ENCODE measurements around the gene ADGRF3.

DNA sequence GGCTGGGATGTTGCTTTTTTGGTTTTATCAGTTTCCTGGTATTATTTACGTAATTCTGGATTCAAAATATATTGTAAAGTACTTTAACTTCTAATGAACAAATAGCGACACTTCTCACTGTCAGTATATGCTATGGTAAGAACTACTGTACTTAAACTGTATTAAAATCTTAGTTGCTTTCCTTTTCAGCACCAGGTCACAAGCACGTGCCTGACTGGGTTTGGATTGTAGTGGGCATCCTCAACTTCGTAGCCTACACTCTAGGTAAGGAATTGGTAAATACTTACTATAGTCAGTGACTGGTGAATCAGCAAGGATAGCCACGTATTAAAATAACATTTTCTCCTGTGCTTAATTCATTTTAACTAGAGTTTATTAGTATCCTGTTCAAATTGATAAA is 20.4 kb upstream of the ADGRF3 start:
- no peak for TF ChIP-seq CTCF (conservative IDR thresholded peaks at IDR 0.05 in 1 of 2, IDR thresholded peaks at IDR 0.05 in 1 of 2; ENCODE audit: extremely low read depth in 1 of 2, insufficient read depth in 1 of 2, low read depth in 1 of 2, low read length in 2 of 2)
- no peak for TF ChIP-seq EZH2 (IDR thresholded peaks at IDR 0.05; ENCODE audit: borderline replicate concordance, low read length)
